Stimulated activated CD8-positive, alpha-beta memory T cell treated with anti-CD3 and anti-CD28 coated beads, Interleukin-2, amount 100 ng/mL, for 48 hours (primary cell): ENCODE results near the gene TIAL1.
A peak's percentile ranks its signal among the peaks of the same experiment; 100 is the strongest.
"Not testable (repeated sequence)": the region's sequence is repeated elsewhere in the genome, so short reads cannot be mapped to it uniquely, and the experiment has no call there.

Experiments
- DNase-seq, 2 donors: peaks; one replicate each; pipeline ENCODE4 v3.0.0-alpha.2; 2020; ENCODE audit warnings: low read depth in 2 of 2

The TIAL1 gene

GRCh38 chr10:119613741-119614140, 17.0 kb upstream of the TIAL1 start:
- no peak for DNase-seq

DNA sequence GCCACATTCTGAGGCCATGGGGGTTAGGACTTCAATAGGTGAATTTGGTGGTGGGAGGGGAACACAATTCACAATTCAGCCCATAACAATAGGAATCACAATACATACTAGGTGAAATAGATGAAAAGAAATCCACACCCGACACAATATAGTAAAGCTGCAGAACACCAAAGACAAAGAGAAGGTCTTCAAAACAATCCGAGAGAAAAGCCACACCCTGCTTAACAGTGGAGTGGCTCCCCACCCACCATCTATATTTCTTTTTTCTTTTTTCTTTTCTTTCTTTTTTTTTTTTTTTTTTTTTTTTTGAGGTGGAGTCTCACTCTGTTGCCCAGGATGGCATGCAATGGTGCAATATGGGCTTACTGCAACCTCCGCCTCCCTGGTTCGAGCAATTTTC, 14.7 kb upstream of the TIAL1 start:
- DNase-seq = no peak

DNA sequence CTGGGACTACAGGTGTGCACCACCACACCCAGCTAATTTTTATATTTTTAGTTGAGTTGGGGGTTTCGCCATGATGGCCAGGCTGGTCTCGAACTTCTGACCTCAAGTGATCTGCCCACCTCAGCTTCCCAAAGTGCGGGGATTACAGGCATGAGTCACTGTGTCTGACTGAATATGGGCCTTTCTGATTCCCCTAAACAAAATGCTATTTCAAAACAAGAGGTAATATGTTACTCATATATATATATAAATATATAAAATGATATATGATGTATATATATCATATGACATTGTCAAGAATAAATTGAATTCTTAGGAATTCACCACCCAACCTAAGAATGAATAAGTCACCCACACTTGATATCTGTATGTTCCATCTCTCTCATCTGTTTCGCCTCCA, 12.8 kb upstream of the TIAL1 start:
- no peak for DNase-seq

DNA sequence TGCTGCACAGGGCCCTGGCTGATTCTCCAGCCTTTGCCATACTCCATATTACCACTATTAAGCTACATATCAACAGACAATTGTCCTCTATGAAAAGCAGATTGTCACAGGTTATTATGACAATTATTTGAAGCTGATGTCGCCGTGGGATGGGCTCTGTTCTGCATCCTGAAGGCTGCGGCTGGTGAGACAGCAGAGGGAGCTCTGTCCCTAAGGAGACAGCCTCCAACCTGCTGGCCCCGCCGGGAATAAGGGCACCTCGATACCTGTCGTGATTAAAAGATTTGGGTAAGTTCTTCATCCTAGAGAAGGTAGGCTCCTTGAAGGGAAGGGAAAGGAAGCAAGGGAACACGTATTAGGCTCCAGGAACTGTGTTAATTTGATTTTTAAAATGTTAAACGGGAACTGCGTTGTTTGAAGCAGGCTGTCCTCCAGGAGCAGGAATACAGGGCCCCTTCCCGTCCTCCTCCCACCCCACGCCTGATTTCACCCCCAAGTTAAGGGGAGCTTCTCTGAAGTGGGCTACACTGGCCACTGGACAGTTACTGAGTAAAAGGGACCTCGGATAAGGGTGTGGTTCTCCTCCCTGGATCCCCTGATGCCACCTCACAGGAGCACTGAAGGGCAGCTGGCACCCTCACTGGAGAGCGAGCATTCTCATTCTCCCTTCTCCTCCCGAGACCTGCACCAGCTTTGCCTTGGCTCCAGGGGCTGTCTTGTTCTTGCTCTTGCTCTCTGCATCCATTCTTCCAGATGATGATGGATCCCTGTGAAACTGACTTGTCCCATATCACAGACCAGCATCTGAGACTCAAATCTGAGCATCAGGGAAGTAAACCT, 11.8 kb upstream of the TIAL1 start:
- no peak for DNase-seq

GRCh38 chr10:119604468-119604867, 7.7 kb upstream of the TIAL1 start:
- DNase-seq = no peak

DNA sequence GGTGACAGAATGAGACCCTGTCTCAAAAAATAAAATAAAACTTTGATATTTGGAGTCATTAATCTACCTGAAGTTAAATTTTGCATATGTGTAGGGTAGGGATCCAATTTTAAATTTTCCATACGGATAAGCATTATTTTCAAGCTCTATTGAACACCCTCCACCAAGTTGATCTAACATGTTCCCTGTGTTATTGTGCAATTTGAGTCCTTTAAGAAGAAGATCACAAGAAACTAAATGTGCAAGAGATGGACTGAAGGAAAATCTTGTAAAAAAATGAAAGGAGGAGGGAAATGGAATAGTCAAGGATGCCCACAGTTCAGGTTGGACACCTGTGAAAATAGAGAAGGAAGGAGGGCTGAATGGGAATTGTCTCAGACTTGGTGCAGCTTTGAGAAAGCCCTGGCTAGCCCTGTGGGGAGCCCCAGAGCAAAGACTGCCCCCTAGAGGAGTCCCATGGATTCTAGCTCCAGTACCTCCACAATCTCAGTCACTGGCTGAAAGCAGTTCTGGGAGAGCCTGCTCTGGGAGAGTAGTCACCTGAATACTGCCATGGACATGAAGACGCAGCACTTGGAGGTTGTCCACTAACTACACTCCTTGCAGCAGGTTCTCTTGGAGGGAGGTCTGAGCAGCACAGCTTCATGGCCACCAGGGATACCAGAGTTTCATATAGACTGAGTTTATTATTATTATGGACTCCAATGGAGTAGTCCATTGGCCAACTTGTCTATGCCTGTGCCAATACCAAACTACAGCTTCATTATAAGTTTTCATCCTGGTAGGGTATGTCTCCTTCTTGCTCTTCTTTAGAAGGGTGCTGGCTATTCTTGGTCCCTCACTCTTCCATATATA, 5.7 kb upstream of the TIAL1 start:
- DNase-seq = peak in 1 of 2 donors; percentile 14

- no peak for DNase-seq
Measured at GRCh38 chr10:119598397-119598796, 1.6 kb upstream of the TIAL1 start.

DNA sequence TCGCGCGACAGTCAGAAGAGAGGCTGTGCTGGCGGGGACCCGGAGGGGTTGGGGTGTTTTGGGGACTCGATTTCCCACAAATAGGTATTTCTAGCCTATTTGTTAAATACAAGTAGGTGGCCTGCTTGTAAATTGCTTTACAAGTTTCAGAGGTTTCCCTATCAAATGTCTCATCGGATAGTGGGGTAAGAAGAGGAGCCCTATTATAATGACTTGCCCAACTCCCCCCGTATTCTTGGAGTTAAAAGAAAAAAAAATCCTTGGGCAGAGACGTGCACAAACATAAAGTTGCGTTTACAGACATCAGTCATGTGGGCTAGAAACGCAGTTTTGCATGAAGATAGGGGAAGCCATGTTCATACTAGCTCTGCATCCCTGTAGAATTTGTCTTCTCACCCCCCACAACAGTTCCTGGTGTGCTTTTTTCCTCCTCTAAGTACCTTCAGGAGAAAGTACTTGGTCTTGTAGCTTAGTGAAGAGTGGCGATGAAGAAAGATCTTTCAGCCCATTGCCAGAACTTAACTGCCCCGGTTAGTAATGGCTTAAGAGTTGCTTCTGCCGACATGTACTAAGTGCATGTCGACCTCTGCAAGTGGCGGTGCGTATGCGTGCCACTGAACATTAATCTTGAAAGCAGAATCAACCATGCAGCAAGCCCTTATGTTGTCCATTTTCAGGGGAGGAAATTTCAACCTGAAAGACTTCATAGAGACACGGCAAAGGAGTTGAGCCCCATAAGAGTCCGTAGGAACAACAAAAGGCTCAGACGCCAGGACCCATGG, 832 bp upstream of the TIAL1 start:
- no peak for DNase-seq

DNA sequence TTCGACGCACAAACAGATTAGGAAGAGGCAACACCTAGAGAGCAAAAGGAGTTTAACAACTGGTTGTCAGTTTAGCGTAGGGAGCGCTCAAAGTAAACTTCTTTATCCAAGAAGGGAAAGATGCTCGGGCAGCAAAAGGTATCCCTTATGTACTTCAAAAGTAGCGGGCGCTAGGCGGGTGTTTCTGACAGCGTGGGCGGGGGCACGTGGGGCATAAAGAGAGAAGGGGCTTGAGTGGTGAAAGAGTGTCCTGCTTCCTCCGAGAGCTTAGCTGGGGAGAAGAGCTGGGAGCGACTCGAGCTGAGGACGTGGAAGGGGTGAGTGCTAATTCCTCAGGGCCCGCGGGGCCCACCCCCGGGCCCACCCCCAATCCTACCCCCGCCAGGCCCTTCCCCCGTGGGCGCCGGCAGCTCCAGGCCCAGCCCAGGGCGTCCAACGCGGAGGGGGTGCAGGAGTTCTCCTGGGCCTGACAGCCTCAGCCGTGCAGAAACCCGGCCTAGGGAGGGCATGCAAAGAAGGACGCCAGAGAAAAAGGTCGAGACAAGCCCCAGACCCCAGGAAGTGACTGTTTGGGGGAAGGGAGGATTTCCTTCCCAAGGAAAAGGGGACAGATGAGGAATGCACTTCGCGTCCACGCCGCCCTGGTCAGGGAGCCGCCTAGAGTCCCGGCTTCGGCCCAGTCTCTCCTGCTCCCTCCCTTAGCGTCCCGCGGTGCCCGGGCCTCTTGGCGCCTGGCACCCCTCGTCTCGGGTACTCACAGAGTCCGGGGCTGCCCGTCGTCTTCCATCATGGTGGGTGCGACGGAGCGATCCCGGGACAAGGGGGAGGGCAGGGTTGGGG, 868 bp downstream of the TIAL1 start:
- DNase-seq = peak; percentile 57 to 58

GRCh38 chr10:119595134-119595675, 1.6 kb downstream of the TIAL1 start:
- no peak for DNase-seq

DNA sequence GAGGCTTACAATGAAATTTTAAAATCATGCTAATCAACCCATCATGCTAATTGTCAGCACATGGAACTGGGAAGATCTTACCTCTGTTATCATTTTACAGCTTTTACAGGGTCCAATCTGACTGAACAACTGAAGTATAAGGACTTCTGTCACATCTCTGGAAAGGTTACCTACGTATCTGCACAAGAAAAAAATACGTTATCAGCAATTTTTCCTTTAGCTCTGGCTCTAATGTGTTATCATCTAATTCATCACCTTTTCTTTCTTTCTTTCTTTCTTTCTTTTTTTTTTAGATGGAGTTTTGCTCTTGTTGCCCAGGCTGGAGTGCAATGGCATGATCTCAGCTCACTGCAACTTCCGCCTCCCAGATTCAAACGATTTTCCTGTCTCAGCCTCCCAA, 8.7 kb downstream of the TIAL1 start:
- DNase-seq = no peak

DNA sequence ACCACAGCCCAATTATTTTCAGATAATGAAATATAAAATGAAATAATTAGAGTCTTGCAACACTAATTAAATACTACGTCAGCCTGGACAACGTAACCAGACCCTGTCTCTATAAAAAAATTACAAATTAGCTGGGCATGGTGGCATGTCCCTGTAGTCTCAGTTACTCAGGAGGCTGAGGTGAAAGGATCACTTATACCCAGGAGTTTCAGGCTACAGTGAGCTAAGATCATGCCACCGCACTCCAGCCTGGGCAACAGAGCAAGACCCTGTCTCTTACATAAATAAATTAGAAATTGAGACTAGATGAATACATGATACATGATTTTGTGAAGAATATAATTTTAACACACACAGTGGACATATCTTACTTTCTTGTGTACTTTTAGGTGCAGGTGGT, 18.4 kb downstream of the TIAL1 start:
- DNase-seq = no peak

- DNase-seq = no peak
Measured at GRCh38 chr10:119575991-119576390, 20.8 kb downstream of the TIAL1 start.

DNA sequence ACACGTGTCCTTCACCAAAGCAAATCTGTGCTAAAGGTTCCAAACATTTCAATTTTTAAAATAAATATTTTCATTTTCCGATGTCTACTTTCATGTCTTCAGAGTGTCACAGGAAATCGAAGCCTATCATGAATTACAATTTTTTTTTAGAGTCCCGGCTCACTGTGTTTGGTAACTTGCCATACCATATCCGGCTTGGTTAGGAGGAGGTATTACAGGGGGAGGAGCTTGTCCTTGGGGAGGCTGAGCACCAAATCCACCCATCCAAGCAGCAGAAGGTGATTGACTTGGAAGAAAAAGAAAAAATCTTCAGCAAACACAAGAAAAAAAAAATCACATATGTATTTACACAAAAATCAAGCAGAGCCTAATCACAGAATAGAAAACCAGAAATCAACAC, 21.3 kb downstream of the TIAL1 start:
- no peak for DNase-seq

DNA sequence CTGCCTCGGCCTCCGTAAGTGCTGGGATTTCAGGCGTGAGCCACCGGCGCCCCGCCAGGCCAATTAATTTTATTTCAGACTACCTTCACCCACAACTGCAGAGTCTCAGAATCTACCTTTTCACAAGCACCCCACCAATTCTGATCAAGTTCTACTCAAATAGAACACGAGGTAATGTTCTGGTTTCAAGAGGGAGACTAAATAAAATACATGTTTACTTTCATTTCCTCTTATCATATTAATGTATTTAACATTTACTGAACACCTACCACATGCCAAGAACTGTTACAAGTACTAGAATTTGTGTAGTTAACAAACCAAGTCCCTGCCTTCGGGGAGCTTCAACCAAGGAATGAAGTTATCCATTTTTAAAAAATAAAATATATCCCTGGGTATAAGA, 28.8 kb downstream of the TIAL1 start:
- DNase-seq = no peak

DNA sequence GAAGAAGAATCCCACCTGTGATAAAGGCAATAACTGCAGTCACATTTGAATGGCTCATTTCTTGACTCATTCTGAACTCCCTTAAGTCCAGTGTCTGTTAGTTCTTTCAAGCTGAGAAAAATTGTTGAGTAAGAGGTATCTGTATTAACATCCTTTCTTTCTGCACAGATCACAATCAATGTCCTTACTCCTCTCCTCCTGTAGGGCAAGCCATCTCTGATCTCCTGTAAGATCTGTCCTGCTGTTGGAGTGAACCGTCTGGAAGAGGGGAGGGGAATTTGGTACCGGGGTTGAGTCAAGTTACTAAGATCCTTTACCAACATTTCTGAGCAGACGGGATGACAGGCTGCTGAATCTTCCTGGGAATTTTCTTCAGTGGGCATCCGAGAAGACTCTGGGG, 34.7 kb downstream of the TIAL1 start:
- DNase-seq = no peak

- DNase-seq = not testable (repeated sequence)
Measured at GRCh38 chr10:119559511-119559910, 37.3 kb downstream of the TIAL1 start.

DNA sequence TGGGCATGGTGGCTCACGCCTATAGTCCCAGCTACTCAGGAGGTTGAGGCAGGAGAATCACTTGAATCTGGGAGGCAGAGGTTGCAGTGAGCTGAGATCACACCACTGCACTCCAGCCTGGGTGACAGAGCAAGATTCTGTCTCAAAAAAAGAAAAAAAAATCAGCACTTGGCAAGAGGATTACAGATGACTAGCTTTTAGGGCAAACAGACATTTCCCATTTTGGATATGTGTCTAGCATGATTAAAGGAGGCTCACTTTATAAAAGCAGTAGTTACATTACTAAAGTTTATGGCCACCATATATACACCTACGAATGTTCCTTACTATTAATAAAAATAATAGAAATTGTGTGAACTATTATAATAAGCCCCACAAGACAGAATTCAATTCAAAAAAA, 40.7 kb downstream of the TIAL1 start:
- not testable (repeated sequence) for DNase-seq

- DNase-seq = no peak
Measured at GRCh38 chr10:119555178-119555784, 41.5 kb downstream of the TIAL1 start.

GRCh38 chr10:119550827-119551226, 45.9 kb downstream of the TIAL1 start:
- DNase-seq = no peak
